Fibroblast of lung (primary cell): Measurements from ENCODE around the gene TM9SF2. TPM values are rescaled to one million over a fixed set of nuclear protein-coding genes. Genes with fewer than 3 reads are reported as not detected.

Experiments used
- DNase-seq, 2 donors: peaks; one replicate each; pipeline versions ENCODE4 v3.0.0 to v3.0.0-alpha.2; 2010; ENCODE audit warnings: low read depth in 2 of 2
- H2AFZ ChIP-seq: 2 replicates; pipeline ENCODE4 v1.5.1; 2012; ENCODE audit warnings: low read length, control low read depth, inconsistent platforms
- H3K27ac ChIP-seq: 2 replicates; pipeline ENCODE4 v1.5.1; 2011; ENCODE audit warnings: low read length, control low read depth; ENCODE audit not compliant: insufficient read depth
- H3K27me3 ChIP-seq: 2 replicates; pipeline ENCODE4 v1.5.1; 2011; ENCODE audit warnings: mild to moderate bottlenecking, low read length; ENCODE audit not compliant: control insufficient read depth, insufficient read depth
- H3K36me3 ChIP-seq: 2 replicates; pipeline ENCODE4 v1.5.1; 2011; ENCODE audit warnings: low read length; ENCODE audit not compliant: control insufficient read depth, insufficient read depth
- H3K4me1 ChIP-seq: 2 replicates; pipeline ENCODE4 v1.5.1; 2011; ENCODE audit warnings: low read length; ENCODE audit not compliant: control insufficient read depth, insufficient read depth; ENCODE audit errors: extremely low read depth
- H3K4me2 ChIP-seq: 2 replicates; pipeline ENCODE4 v1.5.1; 2011; ENCODE audit warnings: low read length, control low read depth; ENCODE audit not compliant: insufficient read depth; ENCODE audit errors: extremely low read depth
- H3K4me3 ChIP-seq, 4 experiments: fragments of 200-600 bp in 1 of 4; sonication (generic) in 1 of 4; replicated peaks in 1 of 4; 2 replicates each; pipeline ENCODE4 v1.5.1; 2011 to 2016; ENCODE audit warnings: low read length in 4 of 4, low read depth in 3 of 4, mild to moderate bottlenecking in 3 of 4, control low read depth in 2 of 4, inconsistent platforms in 1 of 4, mixed read lengths in 1 of 4; ENCODE audit not compliant: insufficient read depth in 1 of 4; ENCODE audit errors: control extremely low read depth in 1 of 4
- H3K79me2 ChIP-seq: 2 replicates; pipeline ENCODE4 v1.5.1; 2012; ENCODE audit warnings: mild to moderate bottlenecking, low read length, inconsistent platforms; ENCODE audit not compliant: control insufficient read depth, insufficient read depth
- H3K9ac ChIP-seq: 2 replicates; pipeline ENCODE4 v1.5.1; 2011; ENCODE audit warnings: mild to moderate bottlenecking, low read length, control low read depth; ENCODE audit not compliant: insufficient read depth
- H3K9me3 ChIP-seq: 2 replicates; pipeline ENCODE4 v1.5.1; 2012; ENCODE audit warnings: low read depth, low read length; ENCODE audit not compliant: control insufficient read depth, insufficient read depth
- H4K20me1 ChIP-seq: 2 replicates; pipeline ENCODE4 v1.5.1; 2011; ENCODE audit warnings: low read length; ENCODE audit not compliant: control insufficient read depth, insufficient read depth; ENCODE audit errors: extremely low read depth
- EZH2 ChIP-seq: IDR thresholded peaks from 2 replicates; pipeline ENCODE4 v1.5.1; 2012; ENCODE audit warnings: low read length, control low read depth, mild to moderate bottlenecking; ENCODE audit errors: missing control alignments
- polyA plus RNA-seq, 2 donors: library from polyadenylated mRNA; depleted of rRNA in 1 of 2; stranded (reverse) in 1 of 2; unstranded in 1 of 2; fragments of >200 nt; gene quantifications; 2 replicates each; pipeline ENCODE4 v1.2.1, GENCODE V29; 2011 to 2012; ENCODE audit warnings: missing spikeins in 1 of 2
- total RNA-seq: library from RNA; depleted of rRNA; stranded (reverse); fragments of >200 nt; gene quantifications from 2 replicates; pipeline ENCODE4 v1.2.1, GENCODE V29; 2014
- TF ChIP-seq, protein P1 (sequence below), 2 donors: IDR thresholded peaks in 1 of 2; conservative IDR thresholded peaks in 1 of 2; 1 replicate in 1 of 2; 2 replicates in 1 of 2; pipeline ENCODE4 v1.5.1; 2011 to 2012; ENCODE audit warnings: low read length in 2 of 2, control low read depth in 1 of 2, inconsistent platforms in 1 of 2, low read depth in 1 of 2, mild to moderate bottlenecking in 1 of 2

TM9SF2 gene
- total and polyA plus RNA-seq, 2 donors (not counting 1 experiment from before 2014, with no cell fraction given) = 109 to 149 TPM

DNA sequence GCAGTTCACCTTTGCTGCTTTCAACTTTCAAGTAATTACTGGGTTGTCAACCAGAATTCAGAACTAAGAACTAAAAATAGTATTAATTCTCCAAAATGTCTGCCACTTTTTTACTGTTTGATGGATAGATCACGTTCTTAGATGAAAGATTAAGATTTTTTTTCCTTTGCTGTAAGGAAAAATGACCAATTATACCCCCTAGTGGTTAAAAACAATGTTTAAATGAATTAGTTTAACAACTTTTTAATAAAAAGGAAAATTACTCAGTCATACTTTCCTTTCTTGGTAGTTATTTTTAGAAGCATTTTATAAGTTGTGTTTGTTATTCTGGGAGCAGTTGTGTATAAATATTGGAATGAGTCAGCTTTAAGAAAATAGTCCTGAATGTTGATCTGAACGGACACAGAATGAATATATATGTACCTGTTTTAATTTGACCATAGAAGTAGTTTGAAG lies 4.6 kb downstream of the TM9SF2 start:
- Histone ChIP-seq H4K20me1 (peaks cover 2% of the 10 kb centered on the region), H3K27ac (no peak overlapping the region), H3K9me3 (no peaks in the 10 kb centered on the region), H3K27me3 (no peaks in the 10 kb centered on the region), H2AFZ (no peak overlapping the region), H3K4me2 (peak overlapping the region; percentile 1), H3K4me1 (no peaks in the 10 kb centered on the region), H3K9ac (no peak overlapping the region), H3K4me3 (no peak overlapping the region), H3K79me2 (peaks cover 84% of the 10 kb centered on the region), H3K36me3 (peaks cover 5% of the 10 kb centered on the region)
- TF ChIP-seq, protein P1, sequence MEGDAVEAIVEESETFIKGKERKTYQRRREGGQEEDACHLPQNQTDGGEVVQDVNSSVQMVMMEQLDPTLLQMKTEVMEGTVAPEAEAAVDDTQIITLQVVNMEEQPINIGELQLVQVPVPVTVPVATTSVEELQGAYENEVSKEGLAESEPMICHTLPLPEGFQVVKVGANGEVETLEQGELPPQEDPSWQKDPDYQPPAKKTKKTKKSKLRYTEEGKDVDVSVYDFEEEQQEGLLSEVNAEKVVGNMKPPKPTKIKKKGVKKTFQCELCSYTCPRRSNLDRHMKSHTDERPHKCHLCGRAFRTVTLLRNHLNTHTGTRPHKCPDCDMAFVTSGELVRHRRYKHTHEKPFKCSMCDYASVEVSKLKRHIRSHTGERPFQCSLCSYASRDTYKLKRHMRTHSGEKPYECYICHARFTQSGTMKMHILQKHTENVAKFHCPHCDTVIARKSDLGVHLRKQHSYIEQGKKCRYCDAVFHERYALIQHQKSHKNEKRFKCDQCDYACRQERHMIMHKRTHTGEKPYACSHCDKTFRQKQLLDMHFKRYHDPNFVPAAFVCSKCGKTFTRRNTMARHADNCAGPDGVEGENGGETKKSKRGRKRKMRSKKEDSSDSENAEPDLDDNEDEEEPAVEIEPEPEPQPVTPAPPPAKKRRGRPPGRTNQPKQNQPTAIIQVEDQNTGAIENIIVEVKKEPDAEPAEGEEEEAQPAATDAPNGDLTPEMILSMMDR (conservative IDR thresholded peaks at IDR 0.05 in 1 of 2, IDR thresholded peaks at IDR 0.05 in 1 of 2; ENCODE audit: low read depth in 1 of 2, low read length in 2 of 2) = peak in 1 of 2 donors; percentile 30
- no peak for TF ChIP-seq EZH2
- DNase-seq = peak; percentile 14 to 48

DNA sequence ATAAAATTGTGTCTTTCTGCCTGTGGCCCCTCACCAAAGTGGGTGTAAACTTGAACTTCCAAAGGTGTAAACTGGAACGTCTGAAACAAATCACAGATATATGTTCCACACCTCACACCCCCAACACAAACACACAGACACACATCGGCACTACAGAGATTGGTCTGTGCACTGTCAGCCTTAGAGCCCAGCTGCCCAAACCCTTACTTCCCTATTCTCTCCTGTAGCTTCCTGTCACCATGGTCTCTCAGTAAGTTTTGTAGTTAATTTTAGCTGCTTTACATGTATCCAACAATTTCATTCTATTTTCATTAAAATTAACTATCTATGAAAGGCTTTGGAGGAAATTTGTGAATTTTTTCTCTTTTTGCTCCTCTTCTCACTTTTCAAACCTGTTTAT lies 5.4 kb downstream of the TM9SF2 start:
- H3K4me1 ChIP-seq = no peaks in the 10 kb centered on the region
- H3K9me3 ChIP-seq = no peaks in the 10 kb centered on the region
- H3K36me3 ChIP-seq = peaks cover 5% of the 10 kb centered on the region
- no peak overlapping the region for H3K27ac ChIP-seq
- H2AFZ ChIP-seq = no peak overlapping the region
- peaks cover 87% of the 10 kb centered on the region for H3K79me2 ChIP-seq
- no peak overlapping the region for H3K4me3 ChIP-seq
- peaks cover 2% of the 10 kb centered on the region for H4K20me1 ChIP-seq
- H3K9ac ChIP-seq = no peak overlapping the region
- H3K27me3 ChIP-seq = no peaks in the 10 kb centered on the region
- no peak for DNase-seq
- H3K4me2 ChIP-seq = no peak overlapping the region
- TF ChIP-seq, protein P1 (conservative IDR thresholded peaks at IDR 0.05 in 1 of 2, IDR thresholded peaks at IDR 0.05 in 1 of 2; ENCODE audit: low read depth in 1 of 2, low read length in 2 of 2) = no peak
- no peak for TF ChIP-seq EZH2

DNA sequence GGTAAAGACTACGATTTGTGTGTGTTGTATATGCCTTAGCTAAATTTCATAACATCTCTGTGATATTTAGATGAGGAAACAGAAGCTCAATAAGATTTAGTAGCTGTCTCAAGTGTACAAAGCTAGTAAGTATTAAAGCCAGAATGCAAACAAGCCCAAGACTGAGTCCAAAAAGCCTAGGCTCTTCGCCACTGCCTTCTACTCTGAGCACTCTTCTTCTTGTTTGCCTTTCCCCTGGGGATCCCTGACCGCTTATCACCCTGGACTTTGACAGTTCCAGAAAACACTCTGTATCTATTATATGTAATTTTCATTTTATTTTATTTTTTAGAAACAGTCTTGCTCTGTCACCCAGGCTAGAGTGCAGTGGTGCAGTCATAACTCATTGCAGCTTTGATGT lies 5.8 kb downstream of the TM9SF2 start:
- DNase-seq = no peak
- Histone ChIP-seq H3K27ac (no peak overlapping the region), H3K9me3 (no peaks in the 10 kb centered on the region), H3K79me2 (peaks cover 86% of the 10 kb centered on the region), H3K4me1 (no peaks in the 10 kb centered on the region), H3K4me2 (no peak overlapping the region), H3K9ac (no peak overlapping the region), H3K27me3 (no peaks in the 10 kb centered on the region), H3K36me3 (peaks cover 5% of the 10 kb centered on the region), H2AFZ (no peak overlapping the region), H4K20me1 (peaks cover 2% of the 10 kb centered on the region), H3K4me3 (no peak overlapping the region)
- no peak for TF ChIP-seq EZH2
- TF ChIP-seq, protein P1 (conservative IDR thresholded peaks at IDR 0.05 in 1 of 2, IDR thresholded peaks at IDR 0.05 in 1 of 2; ENCODE audit: low read depth in 1 of 2, low read length in 2 of 2) = no peak
